HepG2 (cell line): ENCODE data around the gene AADAT. TPM values are rescaled to one million over a fixed set of nuclear protein-coding genes. Genes with fewer than 3 reads are reported as not detected.

Experiments
- ATAC-seq: fragments of 200-7000 bp; cut with Tn5 transposase; 3 replicates; pipeline ENCODE4 v1.9.1; 2020; ENCODE audit warnings: mild to moderate bottlenecking, moderate library complexity
- BruUV-seq: library from RNA; stranded (reverse); fragments of 400-500 nt; replicated peaks from 2 replicates; lab custom pipeline; 2021; lab: Mats Ljungman, UMichigan
- CTCF ChIA-PET: fragments of 300-600 bp; formaldehyde crosslinking; extraction: SDS; loops from one replicate; lab custom pipeline; 2021; ENCODE audit warnings: low total read pairs, inconsistent platforms, low intra/inter-chr PET ratio; lab: Yijun Ruan, JAX
- POLR2A ChIA-PET: fragments of 350-600 bp; sonication (Branson Sonifier 250); formaldehyde crosslinking; loops from one replicate; lab custom pipeline; 2020; ENCODE audit warnings: antibody characterized with exemption, inconsistent platforms; lab: Yijun Ruan, JAX
- DNase-seq: peaks from one replicate; pipeline ENCODE4 v3.0.0-alpha.2; 2015; ENCODE audit warnings: low spot score
- FAIRE-seq: peaks from 3 replicates; lab custom pipeline; 2011; peaks lifted over from hg19 to GRCh38; lab: Jason Lieb, UNC
- H2AFZ ChIP-seq: one replicate; pipeline ENCODE4 v1.6.1; 2011; ENCODE audit warnings: low read length, inconsistent platforms
- H3K27ac ChIP-seq: fragments of 300-600 bp; 3 replicates; pipeline ENCODE4 v1.8.0; 2011; ENCODE audit warnings: mixed run types, mild to moderate bottlenecking, mixed read lengths, low read length, inconsistent platforms; ENCODE audit not compliant: insufficient read depth; ENCODE audit errors: extremely low read length
- H3K27me3 ChIP-seq, 2 experiments: fragments of 200-600 bp in 1 of 2; 2 replicates in 1 of 2; 3 replicates in 1 of 2; pipeline versions ENCODE4 v1.6.0 to v1.8.0; 2011; ENCODE audit warnings: low read length in 2 of 2, mild to moderate bottlenecking in 2 of 2, moderate library complexity in 2 of 2, inconsistent platforms in 1 of 2; ENCODE audit not compliant: insufficient read depth in 2 of 2, control insufficient read depth in 1 of 2
- H3K36me3 ChIP-seq, 2 experiments: fragments of 200-600 bp in 1 of 2; replicated peaks in 1 of 2; 2 replicates in 1 of 2; 3 replicates in 1 of 2; pipeline versions ENCODE4 v1.5.1 to v1.8.0; 2011; ENCODE audit warnings: low read length in 2 of 2, inconsistent platforms in 1 of 2; ENCODE audit not compliant: insufficient read depth in 2 of 2, control insufficient read depth in 1 of 2
- H3K4me1 ChIP-seq: 2 replicates; pipeline ENCODE4 v1.5.1; 2012; ENCODE audit warnings: low read length, inconsistent platforms; ENCODE audit not compliant: insufficient read depth
- H3K4me2 ChIP-seq: 2 replicates; pipeline ENCODE4 v1.6.0; 2011; ENCODE audit warnings: low read depth, low read length, inconsistent platforms
- H3K4me3 ChIP-seq, 3 experiments: fragments of 200-600 bp in 1 of 3; sonication (generic), shearing (Covaris generic) in 1 of 3; replicated peaks in 1 of 3; 2 replicates each; pipeline ENCODE4 v1.5.1; 2011 to 2016; ENCODE audit warnings: low read length in 3 of 3, inconsistent platforms in 2 of 3, low read depth in 2 of 3, mild to moderate bottlenecking in 2 of 3, control low read depth in 1 of 3, mixed read lengths in 1 of 3; ENCODE audit not compliant: insufficient read depth in 1 of 3
- H3K79me2 ChIP-seq: one replicate; pipeline ENCODE4 v1.6.1; 2011; ENCODE audit warnings: low read length, inconsistent platforms; ENCODE audit not compliant: insufficient read depth
- H3K9ac ChIP-seq: 2 replicates; pipeline ENCODE4 v1.6.0; 2011; ENCODE audit warnings: mild to moderate bottlenecking, low read depth, low read length, inconsistent platforms; ENCODE audit not compliant: insufficient read depth
- H3K9me3 ChIP-seq: 2 replicates; pipeline ENCODE4 v1.5.1; 2012; ENCODE audit warnings: mild to moderate bottlenecking, low read length
- H4K20me1 ChIP-seq: 2 replicates; pipeline ENCODE4 v1.6.0; 2011; ENCODE audit warnings: inconsistent platforms, mild to moderate bottlenecking, low read length, moderate library complexity; ENCODE audit not compliant: insufficient read depth
- CEBPG ChIP-seq: IDR thresholded peaks from 2 replicates; pipeline ENCODE4 v1.6.1; 2016
- GABPA ChIP-seq, 2 experiments: IDR thresholded peaks; 2 replicates each; pipeline ENCODE4 v1.6.1; 2011 to 2016; ENCODE audit warnings: low read depth in 2 of 2, low read length in 1 of 2, missing biosample characterization in 1 of 2, missing genetic modification characterization in 1 of 2
- GLI4 ChIP-seq: sonication (generic); formaldehyde crosslinking; IDR thresholded peaks from 2 replicates; pipeline ENCODE4 v1.5.1; 2020; ENCODE audit warnings: missing genetic modification reagents, mild to moderate bottlenecking, moderate library complexity, borderline replicate concordance
- KDM5B ChIP-seq: sonication (generic); formaldehyde crosslinking; IDR thresholded peaks from 2 replicates; pipeline ENCODE4 v1.4.0; 2020; ENCODE audit warnings: missing genetic modification reagents, mild to moderate bottlenecking, borderline replicate concordance
- KLF6 ChIP-seq: IDR thresholded peaks from 2 replicates; pipeline ENCODE4 v1.8.0; 2016; ENCODE audit warnings: missing biosample characterization, missing genetic modification reagents
- MZF1 ChIP-seq: sonication (generic); formaldehyde crosslinking; IDR thresholded peaks from 2 replicates; pipeline ENCODE4 v1.8.1; 2023; ENCODE audit warnings: mild to moderate bottlenecking, missing genetic modification reagents, borderline replicate concordance
- NFE2 ChIP-seq: sonication (generic); formaldehyde crosslinking; IDR thresholded peaks from 2 replicates; pipeline ENCODE4 v1.4.0; 2020; ENCODE audit warnings: missing genetic modification reagents
- PRDM4 ChIP-seq: sonication (generic); formaldehyde crosslinking; IDR thresholded peaks from 2 replicates; pipeline ENCODE4 v1.9.0; 2021; ENCODE audit warnings: missing genetic modification reagents, borderline replicate concordance
- RXRA ChIP-seq: sonication (generic); formaldehyde crosslinking; IDR thresholded peaks from 2 replicates; pipeline ENCODE4 v1.5.1; 2020; ENCODE audit warnings: missing genetic modification reagents
- SOX6 ChIP-seq, 2 experiments: fragments of 450-650 bp in 1 of 2; sonication (generic) in 1 of 2; formaldehyde crosslinking in 1 of 2; IDR thresholded peaks; 2 replicates each; pipeline versions ENCODE4 v1.4.0 to v1.6.1; 2017 to 2020; ENCODE audit warnings: antibody characterized with exemption in 1 of 2, mild to moderate bottlenecking in 1 of 2, missing genetic modification reagents in 1 of 2
- ZBTB21 ChIP-seq: sonication (generic); formaldehyde crosslinking; IDR thresholded peaks from 2 replicates; pipeline ENCODE4 v1.4.0; 2020; ENCODE audit warnings: missing genetic modification reagents
- ZNF124 ChIP-seq: sonication (generic); formaldehyde crosslinking; IDR thresholded peaks from 2 replicates; pipeline ENCODE4 v1.4.0; 2020; ENCODE audit warnings: missing genetic modification reagents
- ZNF292 ChIP-seq: sonication (generic); formaldehyde crosslinking; IDR thresholded peaks from 2 replicates; pipeline ENCODE4 v1.8.1; 2022; ENCODE audit warnings: mild to moderate bottlenecking, low read depth, missing genetic modification reagents, borderline replicate concordance
- ZNF362 ChIP-seq: sonication (generic); formaldehyde crosslinking; IDR thresholded peaks from 2 replicates; pipeline ENCODE4 v1.4.0; 2020; ENCODE audit warnings: missing genetic modification reagents, mild to moderate bottlenecking, borderline replicate concordance
- ZNF577 ChIP-seq: sonication (generic); formaldehyde crosslinking; IDR thresholded peaks from 2 replicates; pipeline ENCODE4 v1.4.0; 2020; ENCODE audit warnings: mild to moderate bottlenecking, low read depth, missing genetic modification reagents, borderline replicate concordance
- ZNF780A ChIP-seq: sonication (generic); formaldehyde crosslinking; IDR thresholded peaks from 2 replicates; pipeline ENCODE4 v1.8.0; 2022; ENCODE audit warnings: mild to moderate bottlenecking, missing genetic modification reagents, moderate library complexity
- WGBS: methylation state at CpG from one replicate; pipeline ENCODE4 v1.1.6; 2017; ENCODE audit warnings: low lambda C conversion rate; 5-methylcytosine and 5-hydroxymethylcytosine counted together
- in situ Hi-C: cut with HindIII; loops from 2 replicates; pipeline ENCODE4 v1.10.0; 2017; ENCODE audit warnings: low pct_unique_long_range_greater_than_20kb; ENCODE audit not compliant: extremely low pct_ligation_motif_present
- intact Hi-C: fragments of 100-400 bp; cut with micrococcal nuclease; formaldehyde crosslinking; loops from one replicate; pipeline ENCODE4 v1.10.0; 2022; ENCODE audit not compliant: unreplicated experiment
- polyA plus RNA-seq, 8 experiments: library from polyadenylated mRNA; depleted of rRNA in 3 of 8; stranded (reverse) in 7 of 8; unstranded in 1 of 8; fragments of >200 nt; fragmentation: Illumina TruSeq in 4 of 8; extraction: Trizol in 4 of 8; gene quantifications; 2 replicates each; pipeline versions ENCODE4 v1.2.1 to v1.2.3, GENCODE V29; 2011 to 2016; ENCODE audit warnings: low read depth in 4 of 8, missing spikeins in 1 of 8, mixed read lengths in 1 of 8; ENCODE audit not compliant: insufficient read depth in 1 of 8
- total RNA-seq, 5 experiments: library from RNA; depleted of rRNA; stranded (reverse); fragments of >200 nt; fragmentation: Illumina TruSeq; extraction: Trizol; gene quantifications; 2 replicates each; pipeline ENCODE4 v1.2.3, GENCODE V29; 2016; ENCODE audit warnings: low read depth in 1 of 5
- TF ChIP-seq, protein P1 (sequence below): sonication (generic); IDR thresholded peaks from 2 replicates; pipeline ENCODE4 v1.6.1; 2016; ENCODE audit warnings: low read depth, borderline replicate concordance

The AADAT gene
- total and polyA plus RNA-seq, 2 of the 13 experiments (the other 11 are each of a cell fraction or from before 2014, with no cell fraction given) = 6.1 to 9.1 TPM

- TF ChIP-seq PRDM4 (CRISPR knock-in tag) (no peak), ZBTB21 (no peak), GABPA (IDR thresholded peaks at IDR 0.05; ENCODE audit: low read depth, low read length) (no peak), GABPA (CRISPR knock-in tag; IDR thresholded peaks at IDR 0.05; ENCODE audit: low read depth) (no peak), KLF6 (no peak)
- TF ChIP-seq, protein P1, sequence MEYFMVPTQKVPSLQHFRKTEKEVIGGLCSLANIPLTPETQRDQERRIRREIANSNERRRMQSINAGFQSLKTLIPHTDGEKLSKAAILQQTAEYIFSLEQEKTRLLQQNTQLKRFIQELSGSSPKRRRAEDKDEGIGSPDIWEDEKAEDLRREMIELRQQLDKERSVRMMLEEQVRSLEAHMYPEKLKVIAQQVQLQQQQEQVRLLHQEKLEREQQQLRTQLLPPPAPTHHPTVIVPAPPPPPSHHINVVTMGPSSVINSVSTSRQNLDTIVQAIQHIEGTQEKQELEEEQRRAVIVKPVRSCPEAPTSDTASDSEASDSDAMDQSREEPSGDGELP = no peak
These were observed 18.6 kb downstream of the AADAT start (continued) for GRCh38 chr4:170071196-170071595.

- in situ Hi-C loops = no loop called here
- DNase-seq (no peak), ATAC-seq (no peak)
- Histone ChIP-seq H3K9me3 (no peaks in the 10 kb centered on the region), H3K79me2 (no peaks in the 10 kb centered on the region), H3K4me1 (no peaks in the 10 kb centered on the region), H3K27me3 (no peaks in the 10 kb centered on the region)
- POLR2A ChIA-PET = no interaction called here
- TF ChIP-seq GLI4 (CRISPR knock-in tag) (no peak), SOX6 (IDR thresholded peaks at IDR 0.05) (no peak), SOX6 (CRISPR knock-in tag; IDR thresholded peaks at IDR 0.05) (no peak), ZNF780A (no peak), ZNF577 (no peak), ZNF124 (no peak), ZNF292 (no peak), RXRA (CRISPR knock-in tag) (no peak), NFE2 (CRISPR knock-in tag) (no peak), ZNF362 (CRISPR knock-in tag) (no peak), MZF1 (CRISPR knock-in tag) (no peak), KDM5B (CRISPR knock-in tag) (no peak), CEBPG (no peak)
- TF ChIP-seq, all 625 proteins: peak for 0
- no peak overlapping the region for H3K9ac ChIP-seq
- H3K4me2 ChIP-seq = no peak overlapping the region
- H3K4me3 ChIP-seq = no peak overlapping the region
- no peak for FAIRE-seq
- peaks cover 2 to 17% of the 10 kb centered on the region in 2 experiments; a peak in 3 of 5 replicates for H3K36me3 ChIP-seq
- H3K27ac ChIP-seq = no peak overlapping the region
- WGBS = 89% methylated on average over 8 of the region's 8 CpGs
- intact Hi-C loops = no loop called here
- H2AFZ ChIP-seq = no peak overlapping the region
- BruUV-seq = no TSS peak
- CTCF ChIA-PET = no interaction called here
- H4K20me1 ChIP-seq = no peaks in the 10 kb centered on the region
These were observed 21.2 kb downstream of the AADAT start for GRCh38 chr4:170068438-170069128.
